22Rv1 (cell line): ENCODE measurements around the gene LMTK3.

Experiments used
- ZFX ChIP-seq: fragments of 450-650 bp; IDR thresholded peaks from 2 replicates; pipeline ENCODE4 v1.6.1; 2017; ENCODE audit warnings: antibody characterized with exemption, borderline replicate concordance
- TF ChIP-seq, protein P1 (sequence below): fragments of 450-650 bp; IDR thresholded peaks from 2 replicates; pipeline ENCODE4 v1.5.1; 2017; ENCODE audit warnings: mild to moderate bottlenecking

- TF ChIP-seq, protein P1, sequence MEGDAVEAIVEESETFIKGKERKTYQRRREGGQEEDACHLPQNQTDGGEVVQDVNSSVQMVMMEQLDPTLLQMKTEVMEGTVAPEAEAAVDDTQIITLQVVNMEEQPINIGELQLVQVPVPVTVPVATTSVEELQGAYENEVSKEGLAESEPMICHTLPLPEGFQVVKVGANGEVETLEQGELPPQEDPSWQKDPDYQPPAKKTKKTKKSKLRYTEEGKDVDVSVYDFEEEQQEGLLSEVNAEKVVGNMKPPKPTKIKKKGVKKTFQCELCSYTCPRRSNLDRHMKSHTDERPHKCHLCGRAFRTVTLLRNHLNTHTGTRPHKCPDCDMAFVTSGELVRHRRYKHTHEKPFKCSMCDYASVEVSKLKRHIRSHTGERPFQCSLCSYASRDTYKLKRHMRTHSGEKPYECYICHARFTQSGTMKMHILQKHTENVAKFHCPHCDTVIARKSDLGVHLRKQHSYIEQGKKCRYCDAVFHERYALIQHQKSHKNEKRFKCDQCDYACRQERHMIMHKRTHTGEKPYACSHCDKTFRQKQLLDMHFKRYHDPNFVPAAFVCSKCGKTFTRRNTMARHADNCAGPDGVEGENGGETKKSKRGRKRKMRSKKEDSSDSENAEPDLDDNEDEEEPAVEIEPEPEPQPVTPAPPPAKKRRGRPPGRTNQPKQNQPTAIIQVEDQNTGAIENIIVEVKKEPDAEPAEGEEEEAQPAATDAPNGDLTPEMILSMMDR = no peak
- no peak for TF ChIP-seq ZFX
Observed at GRCh38 chr19:48468772-48469288, 42.8 kb downstream of the LMTK3 start.
